Suprapubic skin (tissue), 4 donors: ENCODE results near the gene LATS2. TPM values are rescaled to one million over a fixed set of nuclear protein-coding genes. Genes with fewer than 3 reads are reported as not detected.

Experiments
- DNase-seq, 2 donors: peaks; one replicate each; pipeline ENCODE4 v3.0.0-alpha.2; 2019; ENCODE audit warnings: low spot score in 2 of 2
- H3K27ac ChIP-seq: fragments of 200-600 bp; sonication (generic); one replicate; pipeline ENCODE4 v1.5.1; 2019
- H3K27me3 ChIP-seq: fragments of 200-600 bp; sonication (generic); one replicate; pipeline ENCODE4 v1.5.1; 2019
- H3K36me3 ChIP-seq: fragments of 200-600 bp; sonication (generic); one replicate; pipeline ENCODE4 v1.5.1; 2019
- H3K4me1 ChIP-seq: fragments of 200-600 bp; sonication (generic); one replicate; pipeline ENCODE4 v1.5.1; 2019
- H3K4me3 ChIP-seq: fragments of 200-600 bp; sonication (generic); one replicate; pipeline ENCODE4 v1.5.1; 2019; ENCODE audit warnings: mild to moderate bottlenecking
- H3K9me3 ChIP-seq: fragments of 200-600 bp; sonication (generic); one replicate; pipeline ENCODE4 v1.5.1; 2019
- CTCF ChIP-seq, 2 donors: fragments of 200-600 bp in 1 of 2; fragments of 450-650 bp in 1 of 2; sonication (generic) in 1 of 2; IDR thresholded peaks; one replicate each; pipeline ENCODE4 v1.5.1; 2016 to 2019; ENCODE audit warnings: antibody characterized with exemption in 2 of 2, mild to moderate bottlenecking in 1 of 2, moderate library complexity in 1 of 2
- EP300 ChIP-seq: sonication (generic); formaldehyde crosslinking; IDR thresholded peaks from one replicate; pipeline ENCODE4 v1.6.1; 2017; ENCODE audit warnings: antibody characterized with exemption
- POLR2A ChIP-seq, 2 donors: fragments of 450-650 bp; IDR thresholded peaks; one replicate each; pipeline ENCODE4 v1.6.1; 2017; ENCODE audit warnings: antibody characterized with exemption in 2 of 2, mild to moderate bottlenecking in 2 of 2, moderate library complexity in 2 of 2
- POLR2AphosphoS5 ChIP-seq, 3 donors: sonication (generic); formaldehyde crosslinking; IDR thresholded peaks; one replicate each; pipeline ENCODE4 v1.6.1; 2017; ENCODE audit warnings: antibody characterized with exemption in 3 of 3
- WGBS: methylation state at CpG from one replicate; pipeline ENCODE4 v1.1.5; 2018; 5-methylcytosine and 5-hydroxymethylcytosine counted together
- total RNA-seq, 4 donors: library from RNA; depleted of rRNA; stranded (reverse); fragments of >200 nt; gene quantifications; one replicate each; pipeline ENCODE4 v1.1.0, GENCODE V29; 2016

LATS2 gene
- total RNA-seq = 10 to 100 TPM; 11.5 to 21.6 (median 16.3) TPM

- 0% methylated on average over 3 of the region's 96 CpGs for WGBS
- peak within 1 kb of the TSS; percentile 97 for H3K4me3 ChIP-seq
- peaks cover 24% of the 10 kb centered on the region for H3K4me1 ChIP-seq
- DNase-seq = peak; percentile 98
- H3K9me3 ChIP-seq = no peaks in the 10 kb centered on the region
- H3K36me3 ChIP-seq = no peaks in the 10 kb centered on the region
- peak within 1 kb of the TSS; percentile 99 for H3K27ac ChIP-seq
- no peaks in the 10 kb centered on the region for H3K27me3 ChIP-seq
- TF ChIP-seq EP300 (no peak), POLR2A (IDR thresholded peaks at IDR 0.05) (peak in 1 of 2 donors; percentile 78), POLR2AphosphoS5 (IDR thresholded peaks at IDR 0.05) (peak in 2 of 3 donors; percentile 75), CTCF (IDR thresholded peaks at IDR 0.05) (no peak)
These were observed at the start of gene LATS2 for GRCh38 chr13:21061029-21061763. TSS of gene LATS2 (minus strand) at chr13:21061586. CDS start at chr13:21046026, 15,560 bp downstream.

DNA sequence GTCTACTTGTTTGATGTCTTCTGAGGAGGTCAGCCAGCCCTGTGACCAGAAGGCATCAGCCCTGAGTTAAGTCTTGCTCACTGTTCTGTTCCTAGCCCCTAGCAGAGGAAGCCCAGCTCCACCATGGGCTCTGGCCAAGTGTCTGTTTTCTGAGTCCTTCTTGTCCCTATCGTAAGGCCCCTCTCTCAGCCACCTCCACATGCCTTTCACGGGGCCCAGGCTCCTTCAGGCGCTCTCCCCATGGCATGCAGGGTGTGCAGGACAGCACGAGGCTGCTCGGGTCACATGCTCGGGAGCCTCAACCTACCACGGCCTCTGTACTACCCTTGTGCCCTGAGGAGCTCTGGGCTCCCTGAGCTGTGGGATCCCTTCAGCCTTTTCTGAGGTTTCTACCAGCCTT is 47.8 kb upstream of the LATS2 start:
- DNase-seq = peak in 1 of 2 donors; percentile 59
- no peaks in the 10 kb centered on the region for H3K4me1 ChIP-seq
- 79% methylated on average over 7 of the region's 7 CpGs for WGBS
- H3K27me3 ChIP-seq = no peaks in the 10 kb centered on the region
- TF ChIP-seq EP300 (no peak), CTCF (IDR thresholded peaks at IDR 0.05) (no peak), POLR2AphosphoS5 (IDR thresholded peaks at IDR 0.05) (no peak)
- H3K4me3 ChIP-seq = no peak overlapping the region
- H3K9me3 ChIP-seq = no peaks in the 10 kb centered on the region
- H3K36me3 ChIP-seq = no peaks in the 10 kb centered on the region
- H3K27ac ChIP-seq = no peak overlapping the region

DNA sequence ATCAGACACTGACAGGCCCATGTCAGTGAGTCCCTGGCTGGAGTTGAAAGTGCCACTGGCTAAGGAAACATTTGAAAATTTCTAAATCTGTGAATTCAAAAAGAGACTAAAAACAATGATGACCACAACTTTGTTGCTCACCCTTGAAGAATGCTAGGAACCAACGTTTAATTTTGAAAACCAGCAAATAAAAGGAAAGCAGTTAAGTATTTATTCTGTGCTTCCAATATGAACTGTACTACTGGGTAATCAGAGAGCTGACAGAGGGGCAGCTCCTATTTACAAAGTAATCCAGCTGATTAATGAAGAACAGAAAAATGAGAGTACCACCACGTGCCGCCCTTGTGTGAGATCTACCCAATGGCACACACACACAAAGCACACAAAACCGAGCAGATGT is 44.7 kb upstream of the LATS2 start:
- Histone ChIP-seq H3K27me3 (no peaks in the 10 kb centered on the region), H3K9me3 (no peaks in the 10 kb centered on the region), H3K27ac (no peak overlapping the region), H3K36me3 (no peaks in the 10 kb centered on the region), H3K4me3 (no peak overlapping the region), H3K4me1 (no peaks in the 10 kb centered on the region)
- DNase-seq = peak in 1 of 2 donors; percentile 28
- 52% methylated on average over 4 of the region's 4 CpGs for WGBS
- no peak for TF ChIP-seq CTCF (IDR thresholded peaks at IDR 0.05)

- Histone ChIP-seq H3K4me3 (no peak overlapping the region), H3K9me3 (no peaks in the 10 kb centered on the region), H3K27ac (no peak overlapping the region), H3K4me1 (no peaks in the 10 kb centered on the region), H3K27me3 (no peaks in the 10 kb centered on the region), H3K36me3 (no peaks in the 10 kb centered on the region)
- 95% methylated on average over 34 of the region's 37 CpGs for WGBS
- peak in 1 of 2 donors; percentile 70 for DNase-seq
- TF ChIP-seq POLR2AphosphoS5 (IDR thresholded peaks at IDR 0.05) (no peak), POLR2A (IDR thresholded peaks at IDR 0.05) (no peak), EP300 (no peak)
These were observed 43.0 kb upstream of the LATS2 start for GRCh38 chr13:21104199-21105019.

DNA sequence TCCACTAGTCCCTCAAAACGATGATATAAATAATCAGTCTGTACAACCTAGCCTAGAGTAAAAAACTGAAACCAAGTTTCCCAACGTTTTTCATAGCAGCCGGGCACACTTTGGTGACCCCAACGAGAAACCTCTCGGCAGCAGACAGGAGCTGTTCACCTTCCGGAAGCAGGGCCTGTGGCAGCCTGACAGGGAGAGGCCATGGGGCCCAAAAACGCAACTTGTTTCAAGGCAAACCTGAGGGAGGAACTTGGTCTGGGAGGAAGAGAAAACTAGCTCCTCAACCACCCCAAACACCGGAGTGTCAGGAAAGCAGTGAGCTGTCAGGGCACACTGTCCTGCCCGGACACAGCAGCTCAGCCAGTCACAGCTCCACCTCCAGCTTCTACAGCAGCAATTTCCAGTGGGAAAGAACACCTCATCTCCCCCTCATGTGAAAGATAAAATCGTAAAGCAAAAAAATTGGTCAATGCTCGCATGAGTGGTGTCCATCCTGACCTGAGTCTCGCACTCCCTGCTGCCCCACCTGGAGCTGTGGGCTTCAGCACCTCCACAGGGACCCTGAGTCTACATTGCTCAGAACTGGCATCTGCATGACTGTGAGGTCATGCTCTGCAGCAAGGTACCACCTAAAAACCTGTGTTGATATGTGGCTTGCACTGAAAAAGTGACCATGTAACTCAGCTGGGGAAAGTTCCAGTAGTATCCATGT is 40.6 kb upstream of the LATS2 start:
- peak in 1 of 2 donors; percentile 49 for DNase-seq
- H3K9me3 ChIP-seq = no peaks in the 10 kb centered on the region
- 83% methylated on average over 12 of the region's 12 CpGs for WGBS
- no peak overlapping the region for H3K27ac ChIP-seq
- no peaks in the 10 kb centered on the region for H3K4me1 ChIP-seq
- no peak for TF ChIP-seq POLR2A (IDR thresholded peaks at IDR 0.05)
- no peak for TF ChIP-seq POLR2AphosphoS5 (IDR thresholded peaks at IDR 0.05)
- TF ChIP-seq EP300 = no peak
- no peak for TF ChIP-seq CTCF (IDR thresholded peaks at IDR 0.05)
- no peak overlapping the region for H3K4me3 ChIP-seq
- no peaks in the 10 kb centered on the region for H3K27me3 ChIP-seq
- H3K36me3 ChIP-seq = no peaks in the 10 kb centered on the region
